GM23338 (cell line): Measurements from ENCODE around the gene GOLGA7B.

ENCODE experiments used
- CREB1 ChIP-seq: fragments of 250-450 bp; sonication (Bioruptor Pico); IDR thresholded peaks from 2 replicates; pipeline ENCODE4 v1.5.0; 2020; ENCODE audit warnings: low read depth, mild to moderate bottlenecking, moderate library complexity
- EZH2 ChIP-seq: fragments of 200-600 bp; sonication (generic); IDR thresholded peaks from one replicate; pipeline ENCODE4 v1.8.0; 2017; ENCODE audit warnings: antibody characterized with exemption, mild to moderate bottlenecking, low read depth; ENCODE audit not compliant: unreplicated experiment
- JUNB ChIP-seq: IDR thresholded peaks from one replicate; pipeline ENCODE4 v1.6.1; 2016; ENCODE audit warnings: antibody characterized with exemption; ENCODE audit not compliant: unreplicated experiment
- NANOG ChIP-seq: IDR thresholded peaks from 2 replicates; pipeline ENCODE4 v1.6.1; 2016; ENCODE audit warnings: antibody characterized with exemption, borderline replicate concordance
- POLR2AphosphoS5 ChIP-seq: IDR thresholded peaks from 2 replicates; pipeline ENCODE4 v1.6.1; 2016; ENCODE audit warnings: antibody characterized with exemption, low read depth
- TF ChIP-seq, protein P1 (sequence below), 2 experiments: fragments of 200-600 bp in 1 of 2; sonication (generic) in 1 of 2; conservative IDR thresholded peaks; 2 replicates each; pipeline versions ENCODE4 v1.5.1 to v1.6.1; 2016 to 2017; ENCODE audit warnings: antibody characterized with exemption in 2 of 2, low read depth in 2 of 2, mild to moderate bottlenecking in 2 of 2, moderate library complexity in 1 of 2
- TF ChIP-seq, protein P2 (sequence below): IDR thresholded peaks from one replicate; pipeline ENCODE4 v1.6.1; 2018; ENCODE audit warnings: antibody characterized with exemption; ENCODE audit not compliant: unreplicated experiment

DNA sequence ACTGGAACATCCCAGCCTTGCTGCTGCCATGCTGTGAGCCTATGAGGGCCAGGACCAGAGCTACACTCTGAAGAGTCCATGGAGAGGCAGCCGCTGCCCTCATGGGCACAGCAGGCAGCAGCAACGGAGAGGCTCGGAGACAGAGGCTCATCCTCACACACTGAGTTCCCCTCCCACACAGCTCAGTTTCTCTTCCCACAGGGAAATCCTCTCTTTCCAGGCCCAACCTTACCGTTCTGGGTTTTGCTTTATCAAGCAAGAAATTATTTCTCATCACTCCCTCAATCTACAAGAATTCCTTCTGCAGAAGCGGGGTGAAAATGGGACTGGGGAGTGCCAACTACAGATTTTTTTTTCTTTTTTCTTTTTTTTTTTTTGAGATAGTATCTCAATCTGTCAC is 36.6 kb downstream of the GOLGA7B start:
- TF ChIP-seq, protein P1, sequence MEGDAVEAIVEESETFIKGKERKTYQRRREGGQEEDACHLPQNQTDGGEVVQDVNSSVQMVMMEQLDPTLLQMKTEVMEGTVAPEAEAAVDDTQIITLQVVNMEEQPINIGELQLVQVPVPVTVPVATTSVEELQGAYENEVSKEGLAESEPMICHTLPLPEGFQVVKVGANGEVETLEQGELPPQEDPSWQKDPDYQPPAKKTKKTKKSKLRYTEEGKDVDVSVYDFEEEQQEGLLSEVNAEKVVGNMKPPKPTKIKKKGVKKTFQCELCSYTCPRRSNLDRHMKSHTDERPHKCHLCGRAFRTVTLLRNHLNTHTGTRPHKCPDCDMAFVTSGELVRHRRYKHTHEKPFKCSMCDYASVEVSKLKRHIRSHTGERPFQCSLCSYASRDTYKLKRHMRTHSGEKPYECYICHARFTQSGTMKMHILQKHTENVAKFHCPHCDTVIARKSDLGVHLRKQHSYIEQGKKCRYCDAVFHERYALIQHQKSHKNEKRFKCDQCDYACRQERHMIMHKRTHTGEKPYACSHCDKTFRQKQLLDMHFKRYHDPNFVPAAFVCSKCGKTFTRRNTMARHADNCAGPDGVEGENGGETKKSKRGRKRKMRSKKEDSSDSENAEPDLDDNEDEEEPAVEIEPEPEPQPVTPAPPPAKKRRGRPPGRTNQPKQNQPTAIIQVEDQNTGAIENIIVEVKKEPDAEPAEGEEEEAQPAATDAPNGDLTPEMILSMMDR (conservative IDR thresholded peaks at IDR 0.05; ENCODE audit: low read depth in 2 of 2), result no peak
- no peak for TF ChIP-seq NANOG
- TF ChIP-seq EZH2, result no peak
- TF ChIP-seq CREB1 (CRISPR knock-in tag), result no peak
- TF ChIP-seq JUNB, result no peak
- no peak for TF ChIP-seq POLR2AphosphoS5
- TF ChIP-seq, protein P2, sequence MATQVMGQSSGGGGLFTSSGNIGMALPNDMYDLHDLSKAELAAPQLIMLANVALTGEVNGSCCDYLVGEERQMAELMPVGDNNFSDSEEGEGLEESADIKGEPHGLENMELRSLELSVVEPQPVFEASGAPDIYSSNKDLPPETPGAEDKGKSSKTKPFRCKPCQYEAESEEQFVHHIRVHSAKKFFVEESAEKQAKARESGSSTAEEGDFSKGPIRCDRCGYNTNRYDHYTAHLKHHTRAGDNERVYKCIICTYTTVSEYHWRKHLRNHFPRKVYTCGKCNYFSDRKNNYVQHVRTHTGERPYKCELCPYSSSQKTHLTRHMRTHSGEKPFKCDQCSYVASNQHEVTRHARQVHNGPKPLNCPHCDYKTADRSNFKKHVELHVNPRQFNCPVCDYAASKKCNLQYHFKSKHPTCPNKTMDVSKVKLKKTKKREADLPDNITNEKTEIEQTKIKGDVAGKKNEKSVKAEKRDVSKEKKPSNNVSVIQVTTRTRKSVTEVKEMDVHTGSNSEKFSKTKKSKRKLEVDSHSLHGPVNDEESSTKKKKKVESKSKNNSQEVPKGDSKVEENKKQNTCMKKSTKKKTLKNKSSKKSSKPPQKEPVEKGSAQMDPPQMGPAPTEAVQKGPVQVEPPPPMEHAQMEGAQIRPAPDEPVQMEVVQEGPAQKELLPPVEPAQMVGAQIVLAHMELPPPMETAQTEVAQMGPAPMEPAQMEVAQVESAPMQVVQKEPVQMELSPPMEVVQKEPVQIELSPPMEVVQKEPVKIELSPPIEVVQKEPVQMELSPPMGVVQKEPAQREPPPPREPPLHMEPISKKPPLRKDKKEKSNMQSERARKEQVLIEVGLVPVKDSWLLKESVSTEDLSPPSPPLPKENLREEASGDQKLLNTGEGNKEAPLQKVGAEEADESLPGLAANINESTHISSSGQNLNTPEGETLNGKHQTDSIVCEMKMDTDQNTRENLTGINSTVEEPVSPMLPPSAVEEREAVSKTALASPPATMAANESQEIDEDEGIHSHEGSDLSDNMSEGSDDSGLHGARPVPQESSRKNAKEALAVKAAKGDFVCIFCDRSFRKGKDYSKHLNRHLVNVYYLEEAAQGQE, result no peak
